SK-N-DZ (cell line): ENCODE data around the gene TEDDM1. TPM values are rescaled to one million over a fixed set of nuclear protein-coding genes. Genes with fewer than 3 reads are reported as not detected.
"Not testable (repeated sequence)": the region's sequence is repeated elsewhere in the genome, so short reads cannot be mapped to it uniquely, and the experiment has no call there.

Experiments used
- DNase-seq: peaks from one replicate; pipeline ENCODE4 v3.0.0-alpha.2; 2015; ENCODE audit warnings: low spot score
- polyA plus RNA-seq, 2 experiments: library from polyadenylated mRNA; depleted of rRNA; stranded (reverse); fragments of >200 nt; gene quantifications; 2 replicates each; pipeline ENCODE4 v1.2.3, GENCODE V29; 2014

The TEDDM1 gene
- not detected in 2 replicates for polyA plus RNA-seq (2014; cell fraction: cytosol; rRNA removed)
- polyA plus RNA-seq (2014; cell fraction: nucleus; rRNA removed), result not detected in 2 replicates

GRCh38 chr1:182400567-182400966, at the start of gene TEDDM1:
Gene TEDDM1 (minus strand): TSS chr1:182400667. CDS start chr1:182400485, 182 bp downstream.
- no peak for DNase-seq

GRCh38 chr1:182450087-182450486, 49.6 kb upstream of the TEDDM1 start, which contains the start of gene RGSL1:
Gene RGSL1 (plus strand): TSS chr1:182450146. CDS start chr1:182450166, 20 bp downstream.
- DNase-seq, result no peak

GRCh38 chr1:182447660-182448059, 47.2 kb upstream of the TEDDM1 start:
- DNase-seq, result no peak

GRCh38 chr1:182447124-182447523, 46.7 kb upstream of the TEDDM1 start:
- not testable (repeated sequence) for DNase-seq

GRCh38 chr1:182446033-182446669, 45.7 kb upstream of the TEDDM1 start:
- peak; percentile 46 for DNase-seq

GRCh38 chr1:182444497-182444896, 44.0 kb upstream of the TEDDM1 start:
- no peak for DNase-seq

- DNase-seq, result no peak
These were observed 41.9 kb upstream of the TEDDM1 start for GRCh38 chr1:182442333-182442732.

GRCh38 chr1:182441719-182442118, 41.3 kb upstream of the TEDDM1 start:
- DNase-seq, result no peak

- no peak for DNase-seq
These were observed 37.9 kb upstream of the TEDDM1 start for GRCh38 chr1:182438326-182438725.

GRCh38 chr1:182433580-182433979, 33.1 kb upstream of the TEDDM1 start:
- no peak for DNase-seq

GRCh38 chr1:182431278-182431677, 30.8 kb upstream of the TEDDM1 start:
- no peak for DNase-seq

- DNase-seq, result no peak
These were observed 30.0 kb upstream of the TEDDM1 start for GRCh38 chr1:182430263-182431068.

GRCh38 chr1:182428043-182428442, 27.6 kb upstream of the TEDDM1 start:
- DNase-seq, result no peak

GRCh38 chr1:182426442-182427430, 26.3 kb upstream of the TEDDM1 start:
- DNase-seq, result no peak

GRCh38 chr1:182415789-182416188, 15.3 kb upstream of the TEDDM1 start:
- DNase-seq, result no peak

GRCh38 chr1:182413969-182414368, 13.5 kb upstream of the TEDDM1 start:
- DNase-seq, result no peak

- no peak for DNase-seq
These were observed 13.0 kb upstream of the TEDDM1 start for GRCh38 chr1:182413486-182413885.

- DNase-seq, result no peak
These were observed 10.3 kb upstream of the TEDDM1 start for GRCh38 chr1:182410620-182411273.

GRCh38 chr1:182410138-182410537, 9.7 kb upstream of the TEDDM1 start:
- DNase-seq, result no peak

- no peak for DNase-seq
These were observed 8.1 kb upstream of the TEDDM1 start for GRCh38 chr1:182408435-182409075.
